Upper lobe of left lung (tissue), 6 donors: ENCODE results near the gene ALKAL2. TPM values are rescaled to one million over a fixed set of nuclear protein-coding genes. Genes with fewer than 3 reads are reported as not detected.

Experiments
- ATAC-seq, 2 donors: fragments of 200-7000 bp; cut with Tn5 transposase; one replicate each; pipeline ENCODE4 v1.9.1; 2022; ENCODE audit warnings: mild to moderate bottlenecking in 2 of 2, moderate library complexity in 2 of 2; ENCODE audit not compliant: low FRiP score in 2 of 2
- DNase-seq, 2 donors: peaks; one replicate each; pipeline ENCODE4 v3.0.0-alpha.2; 2019 to 2020
- H3K27ac ChIP-seq, 4 donors: fragments of 200-600 bp; sonication (generic); one replicate each; pipeline ENCODE4 v1.5.1; 2016 to 2019
- H3K27me3 ChIP-seq, 4 donors: fragments of 200-600 bp; sonication (generic); one replicate each; pipeline ENCODE4 v1.5.1; 2017 to 2019
- H3K36me3 ChIP-seq, 4 donors: fragments of 200-600 bp; sonication (generic); one replicate each; pipeline ENCODE4 v1.5.1; 2016 to 2019
- H3K4me1 ChIP-seq, 4 donors: fragments of 200-600 bp; sonication (generic); one replicate each; pipeline ENCODE4 v1.5.1; 2018 to 2019
- H3K4me3 ChIP-seq, 4 donors: fragments of 200-600 bp; sonication (generic); one replicate each; pipeline ENCODE4 v1.5.1; 2017 to 2019; ENCODE audit warnings: mild to moderate bottlenecking in 2 of 4, moderate library complexity in 1 of 4
- H3K9me3 ChIP-seq, 4 donors: fragments of 200-600 bp; sonication (generic); one replicate each; pipeline ENCODE4 v1.5.1; 2018 to 2019
- EP300 ChIP-seq, 4 donors: sonication (generic); formaldehyde crosslinking; IDR thresholded peaks; one replicate each; pipeline ENCODE4 v1.5.1; 2017; ENCODE audit warnings: antibody characterized with exemption in 4 of 4, control low read depth in 2 of 4
- POLR2A ChIP-seq, 4 donors: fragments of 450-650 bp; IDR thresholded peaks; one replicate each; pipeline ENCODE4 v1.5.1; 2016 to 2017; ENCODE audit warnings: antibody characterized with exemption in 4 of 4, mild to moderate bottlenecking in 2 of 4
- POLR2AphosphoS5 ChIP-seq, 2 donors: sonication (generic); formaldehyde crosslinking; IDR thresholded peaks; one replicate each; pipeline ENCODE4 v1.5.1; 2017; ENCODE audit warnings: antibody characterized with exemption in 2 of 2
- WGBS, 2 donors: methylation state at CpG; one replicate each; pipeline ENCODE4 v1.1.5; 2017 to 2018; 5-methylcytosine and 5-hydroxymethylcytosine counted together
- total RNA-seq, 6 donors: library from RNA; depleted of rRNA in 4 of 6; stranded (reverse); fragments of >200 nt in 4 of 6; gene quantifications; one replicate each; pipeline versions ENCODE4 v1.1.0 to v1.2.1, GENCODE V29; 2016 to 2021
- TF ChIP-seq, protein P1 (sequence below), 6 experiments: fragments of 450-650 bp in 4 of 6; fragments of 200-600 bp in 2 of 6; sonication (generic) in 2 of 6; IDR thresholded peaks; one replicate each; pipeline ENCODE4 v1.5.1; 2016 to 2019; ENCODE audit warnings: antibody characterized with exemption in 6 of 6
- donor health status: DM: no; HTN: no; CAD: no; lungs with moderate emphysema.
- donor health status: DM: no; HTN: yes; CAD: no; lungs with severe emphysema.

The ALKAL2 gene
- total RNA-seq, 6 donors from 2014 or later = 8.3 to 30.7 (median 14.8) TPM

DNA sequence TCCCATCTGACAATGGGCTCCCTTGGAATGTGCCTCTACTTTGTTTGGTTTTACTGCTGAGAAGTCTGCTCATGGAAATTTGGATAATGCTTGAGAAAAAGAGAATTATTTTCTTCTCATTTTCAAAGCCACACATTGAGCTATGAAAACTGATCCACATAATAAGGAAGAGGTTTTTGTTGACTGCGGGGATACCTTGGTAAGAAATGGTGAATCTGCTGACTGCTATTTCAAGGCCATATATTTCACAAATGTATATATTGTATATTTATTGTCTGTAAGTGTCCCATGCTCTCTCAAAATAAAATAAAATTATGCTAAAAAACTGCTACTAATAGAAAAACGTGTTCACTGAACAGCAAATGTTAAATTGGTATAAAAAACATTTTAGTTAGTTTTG lies 39.2 kb downstream of the ALKAL2 start:
- no peak overlapping the region for H3K27ac ChIP-seq
- ATAC-seq = no peak
- 86 to 91% methylated on average over 2 of the region's 2 CpGs for WGBS, 2 donors

DNA sequence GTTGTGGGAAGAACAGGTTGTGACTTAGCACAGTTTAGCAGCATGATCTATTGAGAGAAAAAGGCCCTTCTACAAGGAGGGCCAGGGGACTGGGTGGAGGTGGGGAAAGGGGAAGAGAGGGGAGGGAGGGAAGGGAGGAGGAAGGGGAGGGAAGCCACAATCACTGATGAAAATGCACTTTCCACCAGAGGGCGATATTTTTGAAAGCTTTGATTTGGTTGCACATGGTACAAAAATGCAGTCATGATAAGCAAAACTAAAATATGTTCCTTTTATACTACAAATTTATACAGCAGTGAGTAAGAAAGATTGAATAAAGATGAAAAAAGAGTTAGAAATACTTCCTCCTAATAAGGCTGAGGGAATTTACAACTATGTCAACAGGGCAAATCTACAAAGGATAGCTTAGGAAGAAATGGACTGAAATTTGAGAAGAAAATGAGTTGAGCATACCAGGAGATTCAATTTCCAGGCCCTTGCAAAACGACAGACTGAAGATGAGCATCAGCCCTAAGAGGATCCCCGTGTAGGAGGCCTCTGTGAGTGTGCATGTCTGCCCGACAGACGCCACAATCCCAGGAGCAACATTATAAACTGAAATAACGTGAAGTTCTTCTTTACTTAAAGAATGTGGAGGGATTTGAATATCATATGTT lies 41.3 kb downstream of the ALKAL2 start:
- TF ChIP-seq, protein P1, sequence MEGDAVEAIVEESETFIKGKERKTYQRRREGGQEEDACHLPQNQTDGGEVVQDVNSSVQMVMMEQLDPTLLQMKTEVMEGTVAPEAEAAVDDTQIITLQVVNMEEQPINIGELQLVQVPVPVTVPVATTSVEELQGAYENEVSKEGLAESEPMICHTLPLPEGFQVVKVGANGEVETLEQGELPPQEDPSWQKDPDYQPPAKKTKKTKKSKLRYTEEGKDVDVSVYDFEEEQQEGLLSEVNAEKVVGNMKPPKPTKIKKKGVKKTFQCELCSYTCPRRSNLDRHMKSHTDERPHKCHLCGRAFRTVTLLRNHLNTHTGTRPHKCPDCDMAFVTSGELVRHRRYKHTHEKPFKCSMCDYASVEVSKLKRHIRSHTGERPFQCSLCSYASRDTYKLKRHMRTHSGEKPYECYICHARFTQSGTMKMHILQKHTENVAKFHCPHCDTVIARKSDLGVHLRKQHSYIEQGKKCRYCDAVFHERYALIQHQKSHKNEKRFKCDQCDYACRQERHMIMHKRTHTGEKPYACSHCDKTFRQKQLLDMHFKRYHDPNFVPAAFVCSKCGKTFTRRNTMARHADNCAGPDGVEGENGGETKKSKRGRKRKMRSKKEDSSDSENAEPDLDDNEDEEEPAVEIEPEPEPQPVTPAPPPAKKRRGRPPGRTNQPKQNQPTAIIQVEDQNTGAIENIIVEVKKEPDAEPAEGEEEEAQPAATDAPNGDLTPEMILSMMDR (IDR thresholded peaks at IDR 0.05) = peak in 5 of 6 experiments; percentile 42 to 60 (median 52)
- TF ChIP-seq POLR2A (IDR thresholded peaks at IDR 0.05) = no peak
- Histone ChIP-seq H3K4me1 (peaks cover 0 to 6% (median 0%) of the 10 kb centered on the region in 4 donors), H3K27me3 (no peaks in the 10 kb centered on the region), H3K27ac (no peak overlapping the region), H3K9me3 (no peaks in the 10 kb centered on the region), H3K4me3 (no peak overlapping the region), H3K36me3 (peaks cover 0 to 33% (median 15%) of the 10 kb centered on the region in 4 donors)
- ATAC-seq = peak in 1 of 2 donors; percentile 51
- 59 to 62% methylated on average over 6 of the region's 6 CpGs for WGBS, 2 donors
- no peak for DNase-seq

More for the DNA sequence above, 39.2 kb downstream of the ALKAL2 start:
- no peaks in the 10 kb centered on the region for H3K9me3 ChIP-seq
- H3K36me3 ChIP-seq = peaks cover 0 to 19% (median 14%) of the 10 kb centered on the region in 4 donors
- H3K27me3 ChIP-seq = no peaks in the 10 kb centered on the region
- peaks cover 0 to 6% (median 0%) of the 10 kb centered on the region in 4 donors for H3K4me1 ChIP-seq
- no peak for DNase-seq
- TF ChIP-seq POLR2AphosphoS5 (IDR thresholded peaks at IDR 0.05) (no peak), POLR2A (IDR thresholded peaks at IDR 0.05) (no peak), EP300 (IDR thresholded peaks at IDR 0.05) (no peak)
- TF ChIP-seq, protein P1 (IDR thresholded peaks at IDR 0.05) = no peak
- no peak overlapping the region for H3K4me3 ChIP-seq

DNA sequence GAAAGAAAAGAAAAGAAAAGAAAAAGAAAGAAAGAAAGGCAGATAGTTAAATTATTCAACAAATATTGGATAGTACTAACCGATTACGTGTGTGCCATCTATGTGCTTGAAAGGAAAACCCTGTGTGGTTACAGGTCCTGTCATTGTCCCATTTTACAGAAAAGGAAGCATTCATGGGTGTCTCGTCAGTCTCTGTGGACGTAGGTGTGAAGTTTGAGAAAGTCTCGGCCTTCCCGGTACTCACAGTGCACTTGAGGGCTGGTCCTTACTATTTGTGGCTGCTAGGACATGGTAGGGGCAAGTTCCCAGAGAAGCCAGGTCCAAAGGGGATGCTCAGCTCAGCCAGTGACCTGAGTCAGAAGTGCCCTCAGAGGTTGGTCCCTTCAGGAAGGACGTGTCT lies 43.3 kb downstream of the ALKAL2 start:
- TF ChIP-seq POLR2A (IDR thresholded peaks at IDR 0.05) (no peak), POLR2AphosphoS5 (IDR thresholded peaks at IDR 0.05) (no peak), EP300 (IDR thresholded peaks at IDR 0.05) (no peak)
- TF ChIP-seq, protein P1 (IDR thresholded peaks at IDR 0.05) = no peak
- Histone ChIP-seq H3K4me1 (peaks cover 0 to 6% (median 0%) of the 10 kb centered on the region in 4 donors), H3K4me3 (no peak overlapping the region), H3K9me3 (no peaks in the 10 kb centered on the region), H3K36me3 (peaks cover 2 to 47% (median 16%) of the 10 kb centered on the region in 4 donors), H3K27me3 (no peaks in the 10 kb centered on the region), H3K27ac (no peak overlapping the region)
- DNase-seq = no peak
- ATAC-seq = no peak
- 92 to 95% methylated on average over 7 of the region's 7 CpGs for WGBS, 2 donors

DNA sequence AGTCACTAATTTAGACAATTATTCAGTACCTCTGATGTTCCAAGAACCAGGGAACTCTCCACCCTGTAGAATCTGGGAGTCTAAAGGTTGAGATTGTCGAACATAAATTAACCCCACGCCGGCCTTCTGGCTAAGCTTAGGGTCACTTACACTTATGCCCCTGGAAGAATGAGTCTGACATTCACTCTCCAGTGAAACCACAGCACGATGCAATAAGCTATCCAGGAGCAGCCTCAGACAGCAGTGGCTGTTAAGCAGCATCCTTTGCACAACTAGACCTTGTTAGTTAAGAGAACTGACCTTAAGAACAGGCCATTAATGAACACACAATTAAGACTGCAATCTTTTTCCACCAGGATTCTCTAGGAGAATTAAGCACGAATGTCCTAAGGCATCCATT lies 49.0 kb downstream of the ALKAL2 start:
- H3K27ac ChIP-seq = no peak overlapping the region
- H3K27me3 ChIP-seq = no peaks in the 10 kb centered on the region
- TF ChIP-seq POLR2A (IDR thresholded peaks at IDR 0.05) = no peak
- no peak for TF ChIP-seq EP300 (IDR thresholded peaks at IDR 0.05)
- TF ChIP-seq, protein P1 (IDR thresholded peaks at IDR 0.05) = no peak
- TF ChIP-seq POLR2AphosphoS5 (IDR thresholded peaks at IDR 0.05) = no peak
- no peak overlapping the region for H3K4me3 ChIP-seq
- peaks cover 3 to 34% (median 8%) of the 10 kb centered on the region in 4 donors for H3K36me3 ChIP-seq
- no peaks in the 10 kb centered on the region for H3K9me3 ChIP-seq
- WGBS, 2 donors = 85 to 96% methylated on average over 5 of the region's 5 CpGs
- ATAC-seq = no peak
- H3K4me1 ChIP-seq = no peaks in the 10 kb centered on the region
- DNase-seq = no peak

DNA sequence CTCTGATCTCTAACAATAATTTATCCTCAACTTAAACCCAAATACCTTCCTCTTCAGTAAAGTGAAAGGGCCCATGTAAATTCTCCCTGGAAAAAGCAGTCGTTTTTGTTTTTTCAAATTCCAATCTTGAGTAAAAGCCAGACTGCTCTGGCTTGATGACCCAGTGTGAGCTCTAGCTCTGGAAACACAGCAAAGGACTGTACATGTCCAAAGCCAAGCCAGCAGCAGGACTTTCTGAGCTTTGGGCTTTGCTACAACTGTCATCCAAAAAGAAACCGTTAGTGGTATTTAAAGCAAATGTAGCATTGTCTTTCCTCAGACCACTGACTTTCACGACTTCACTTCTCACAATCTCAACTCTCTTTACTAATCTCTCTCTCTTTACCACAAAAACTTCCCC lies 49.5 kb downstream of the ALKAL2 start:
- DNase-seq (no peak), ATAC-seq (no peak)
- Histone ChIP-seq H3K4me1 (no peaks in the 10 kb centered on the region), H3K36me3 (peaks cover 3 to 33% (median 6%) of the 10 kb centered on the region in 4 donors), H3K27ac (no peak overlapping the region), H3K4me3 (no peak overlapping the region), H3K9me3 (no peaks in the 10 kb centered on the region), H3K27me3 (no peaks in the 10 kb centered on the region)
- 62 to 65% methylated on average over 3 of the region's 3 CpGs for WGBS, 2 donors
- no peak for TF ChIP-seq EP300 (IDR thresholded peaks at IDR 0.05)
- TF ChIP-seq, protein P1 (IDR thresholded peaks at IDR 0.05) = no peak
- TF ChIP-seq POLR2AphosphoS5 (IDR thresholded peaks at IDR 0.05) = no peak
- TF ChIP-seq POLR2A (IDR thresholded peaks at IDR 0.05) = no peak
